Adrenal gland (tissue), 5 donors: ENCODE measurements around the gene SRSF4.

Experiments
- POLR2A ChIP-seq, 2 donors: fragments of 450-650 bp; IDR thresholded peaks; one replicate each; pipeline ENCODE4 v1.6.1; 2017; ENCODE audit warnings: antibody characterized with exemption in 2 of 2, mild to moderate bottlenecking in 2 of 2, moderate library complexity in 1 of 2
- TF ChIP-seq, protein P1 (sequence below), 6 experiments: fragments of 450-650 bp in 4 of 6; fragments of 200-600 bp in 2 of 6; sonication (generic) in 1 of 6; IDR thresholded peaks; 1 replicate in 5 of 6; 2 replicates in 1 of 6; pipeline versions ENCODE4 v1.5.1 to v1.8.0; 2016 to 2021; ENCODE audit warnings: antibody characterized with exemption in 6 of 6, mild to moderate bottlenecking in 2 of 6, moderate library complexity in 1 of 6
- donor health status: DM: no; HTN: no; CAD: no.

DNA sequence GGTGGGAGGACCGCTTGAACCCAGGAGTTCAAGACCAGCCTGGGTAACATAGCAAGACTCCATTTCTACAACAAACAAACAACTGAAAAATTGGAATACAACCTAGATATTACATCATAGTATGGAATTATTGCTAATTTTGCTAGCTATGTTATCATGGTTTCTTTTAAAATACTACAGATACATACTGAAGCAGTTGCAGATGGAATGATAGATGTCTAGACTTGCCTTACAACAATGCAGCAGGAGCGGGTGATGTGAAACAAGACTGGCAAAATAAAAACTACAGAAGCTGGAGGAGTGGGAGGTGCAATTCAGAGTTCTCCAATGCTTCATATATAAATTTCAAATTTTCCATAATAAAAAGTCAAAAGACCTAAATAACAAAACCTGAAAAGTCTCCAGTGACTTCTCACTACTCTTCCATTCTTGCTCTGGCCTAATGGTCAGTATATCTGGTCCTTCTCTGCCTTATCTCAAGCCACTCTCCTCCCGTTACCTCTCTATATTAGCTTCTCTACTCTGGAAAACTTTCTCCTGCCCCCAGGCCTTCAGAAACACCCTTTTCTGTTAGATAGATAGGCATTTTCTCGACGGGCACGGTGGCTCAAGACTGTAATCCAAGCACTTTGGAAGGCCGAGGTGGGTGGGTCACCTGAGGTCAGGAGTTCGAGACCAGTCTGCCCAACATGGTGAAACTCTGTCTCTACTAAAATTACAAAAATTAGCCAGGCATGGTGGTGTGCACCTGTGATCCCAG is 29.5 kb downstream of the SRSF4 start:
- no peak for TF ChIP-seq POLR2A (IDR thresholded peaks at IDR 0.05)
- TF ChIP-seq, protein P1, sequence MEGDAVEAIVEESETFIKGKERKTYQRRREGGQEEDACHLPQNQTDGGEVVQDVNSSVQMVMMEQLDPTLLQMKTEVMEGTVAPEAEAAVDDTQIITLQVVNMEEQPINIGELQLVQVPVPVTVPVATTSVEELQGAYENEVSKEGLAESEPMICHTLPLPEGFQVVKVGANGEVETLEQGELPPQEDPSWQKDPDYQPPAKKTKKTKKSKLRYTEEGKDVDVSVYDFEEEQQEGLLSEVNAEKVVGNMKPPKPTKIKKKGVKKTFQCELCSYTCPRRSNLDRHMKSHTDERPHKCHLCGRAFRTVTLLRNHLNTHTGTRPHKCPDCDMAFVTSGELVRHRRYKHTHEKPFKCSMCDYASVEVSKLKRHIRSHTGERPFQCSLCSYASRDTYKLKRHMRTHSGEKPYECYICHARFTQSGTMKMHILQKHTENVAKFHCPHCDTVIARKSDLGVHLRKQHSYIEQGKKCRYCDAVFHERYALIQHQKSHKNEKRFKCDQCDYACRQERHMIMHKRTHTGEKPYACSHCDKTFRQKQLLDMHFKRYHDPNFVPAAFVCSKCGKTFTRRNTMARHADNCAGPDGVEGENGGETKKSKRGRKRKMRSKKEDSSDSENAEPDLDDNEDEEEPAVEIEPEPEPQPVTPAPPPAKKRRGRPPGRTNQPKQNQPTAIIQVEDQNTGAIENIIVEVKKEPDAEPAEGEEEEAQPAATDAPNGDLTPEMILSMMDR (IDR thresholded peaks at IDR 0.05) = no peak
